ENCODE data around the gene RBKS. TPM values are rescaled to one million over a fixed set of nuclear protein-coding genes. Genes with fewer than 3 reads are reported as not detected.

RBKS gene
- total RNA-seq, 4 donors from 2014 or later: 1.5 to 15.2 (median 15.1) TPM; not detected in 1

- Histone ChIP-seq H3K36me3 (no peaks in the 10 kb centered on the region), H3K27me3 (no peaks in the 10 kb centered on the region), H3K4me1 (peaks cover 11 to 49% (median 16%) of the 10 kb centered on the region in 4 donors), H3K9me3 (no peaks in the 10 kb centered on the region), H3K27ac (peak overlapping the region; percentile 56 to 79 (median 68)), H3K4me3 (no peak overlapping the region)
- intact Hi-C loops (cut with DNase I; ENCODE audit: low total_unique reads) (no loop called here), in situ Hi-C loops (cut with MboI; ENCODE audit: low pct_ligation_motif_present in 1 of 4, low pct_unique_long_range_greater_than_20kb in 1 of 4, low sequenced_read_pairs in 3 of 4) (no loop called here)
- 83% methylated on average over 3 of the region's 3 CpGs for WGBS, 2 donors (ENCODE audit: low coverage in 1 of 2)
- TF ChIP-seq EP300 (IDR thresholded peaks at IDR 0.05; ENCODE audit: low read depth): no peak
- TF ChIP-seq, protein P1, sequence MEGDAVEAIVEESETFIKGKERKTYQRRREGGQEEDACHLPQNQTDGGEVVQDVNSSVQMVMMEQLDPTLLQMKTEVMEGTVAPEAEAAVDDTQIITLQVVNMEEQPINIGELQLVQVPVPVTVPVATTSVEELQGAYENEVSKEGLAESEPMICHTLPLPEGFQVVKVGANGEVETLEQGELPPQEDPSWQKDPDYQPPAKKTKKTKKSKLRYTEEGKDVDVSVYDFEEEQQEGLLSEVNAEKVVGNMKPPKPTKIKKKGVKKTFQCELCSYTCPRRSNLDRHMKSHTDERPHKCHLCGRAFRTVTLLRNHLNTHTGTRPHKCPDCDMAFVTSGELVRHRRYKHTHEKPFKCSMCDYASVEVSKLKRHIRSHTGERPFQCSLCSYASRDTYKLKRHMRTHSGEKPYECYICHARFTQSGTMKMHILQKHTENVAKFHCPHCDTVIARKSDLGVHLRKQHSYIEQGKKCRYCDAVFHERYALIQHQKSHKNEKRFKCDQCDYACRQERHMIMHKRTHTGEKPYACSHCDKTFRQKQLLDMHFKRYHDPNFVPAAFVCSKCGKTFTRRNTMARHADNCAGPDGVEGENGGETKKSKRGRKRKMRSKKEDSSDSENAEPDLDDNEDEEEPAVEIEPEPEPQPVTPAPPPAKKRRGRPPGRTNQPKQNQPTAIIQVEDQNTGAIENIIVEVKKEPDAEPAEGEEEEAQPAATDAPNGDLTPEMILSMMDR (IDR thresholded peaks at IDR 0.05): no peak
- no peak for TF ChIP-seq POLR2A (IDR thresholded peaks at IDR 0.05)
- no peak for TF ChIP-seq POLR2AphosphoS5 (IDR thresholded peaks at IDR 0.05)
- no peak for DNase-seq
Observed at GRCh38 chr2:27776696-27777095, 113.5 kb downstream of the RBKS start.

DNA sequence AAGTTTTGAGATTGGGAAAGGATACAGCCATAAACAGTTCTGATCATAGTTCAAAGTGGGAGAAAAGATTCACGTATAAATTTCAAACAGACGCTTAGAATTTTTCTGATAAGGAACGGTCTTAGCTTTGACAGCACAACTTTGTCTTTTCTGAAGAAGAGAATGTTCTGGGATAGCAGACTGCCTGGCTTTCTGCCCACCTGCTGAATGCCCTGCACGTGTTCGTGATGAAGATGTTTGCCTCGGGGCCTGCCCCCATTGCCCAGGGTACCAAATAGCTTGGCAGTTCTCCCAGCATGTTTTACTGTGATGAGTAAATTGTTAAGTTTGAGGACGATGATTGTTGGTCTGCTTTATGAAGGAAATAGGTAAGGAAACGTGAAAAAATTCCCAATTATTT lies 114.1 kb downstream of the RBKS start:
- Histone ChIP-seq H3K27me3 (no peaks in the 10 kb centered on the region), H3K4me3 (no peak overlapping the region), H3K4me1 (peaks cover 11 to 49% (median 16%) of the 10 kb centered on the region in 4 donors), H3K27ac (peak overlapping the region; percentile 56 to 79 (median 68)), H3K36me3 (no peaks in the 10 kb centered on the region), H3K9me3 (no peaks in the 10 kb centered on the region)
- no peak for TF ChIP-seq POLR2A (IDR thresholded peaks at IDR 0.05)
- TF ChIP-seq POLR2AphosphoS5 (IDR thresholded peaks at IDR 0.05): peak; percentile 15 to 36 (median 23)
- intact Hi-C loops (cut with DNase I; ENCODE audit: low total_unique reads) (no loop called here), in situ Hi-C loops (cut with MboI; ENCODE audit: low pct_ligation_motif_present in 1 of 4, low pct_unique_long_range_greater_than_20kb in 1 of 4, low sequenced_read_pairs in 3 of 4) (no loop called here)
- peak; percentile 33 for DNase-seq
- WGBS, 2 donors (ENCODE audit: low coverage in 1 of 2): 49 to 77% methylated on average over 5 to 8 of the region's 8 CpGs

DNA sequence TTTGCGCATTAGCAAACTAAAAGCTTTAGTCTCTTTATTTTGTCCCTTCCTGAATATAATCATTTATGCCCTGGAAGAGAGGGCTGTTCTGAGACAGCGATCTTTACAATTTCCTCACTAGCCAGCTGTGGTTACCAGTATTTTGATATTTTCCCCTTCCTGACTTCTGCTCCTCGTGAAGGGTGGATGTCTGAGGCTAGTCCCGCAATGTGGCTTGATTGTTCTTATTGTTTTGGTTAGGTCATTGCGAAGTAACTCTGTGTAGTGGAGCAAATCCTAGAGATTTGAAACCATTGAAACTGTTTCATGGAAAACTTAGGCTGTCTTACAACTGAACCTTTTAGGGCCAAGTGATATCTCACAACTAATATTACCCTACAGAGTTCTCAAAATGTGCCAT lies 116.2 kb downstream of the RBKS start:
- no peaks in the 10 kb centered on the region for H3K9me3 ChIP-seq
- H3K4me1 ChIP-seq: peaks cover 11 to 41% (median 15%) of the 10 kb centered on the region in 4 donors
- peak overlapping the region; percentile 3 to 95 (median 92) for H3K27ac ChIP-seq
- TF ChIP-seq POLR2A (IDR thresholded peaks at IDR 0.05) (no peak), POLR2AphosphoS5 (IDR thresholded peaks at IDR 0.05) (no peak), EP300 (IDR thresholded peaks at IDR 0.05; ENCODE audit: low read depth) (no peak)
- TF ChIP-seq, protein P1 (IDR thresholded peaks at IDR 0.05): no peak
- H3K36me3 ChIP-seq: no peaks in the 10 kb centered on the region
- no peak for DNase-seq
- in situ Hi-C loops (cut with MboI; ENCODE audit: low pct_ligation_motif_present in 1 of 4, low pct_unique_long_range_greater_than_20kb in 1 of 4, low sequenced_read_pairs in 3 of 4): loop anchor here in 2 of 4 donors (25.0 kb wide), 1 partner anchor 638 kb away; no protein-coding TSS in a partner anchor
- intact Hi-C loops (cut with DNase I; ENCODE audit: low total_unique reads): loop anchor here (5.0 kb wide), 1 partner anchor 623 kb away; no protein-coding TSS in a partner anchor
- H3K27me3 ChIP-seq: no peaks in the 10 kb centered on the region
- no peak overlapping the region for H3K4me3 ChIP-seq
- WGBS, 2 donors (ENCODE audit: low coverage in 1 of 2): 85% methylated on average over 3 to 5 of the region's 5 CpGs

DNA sequence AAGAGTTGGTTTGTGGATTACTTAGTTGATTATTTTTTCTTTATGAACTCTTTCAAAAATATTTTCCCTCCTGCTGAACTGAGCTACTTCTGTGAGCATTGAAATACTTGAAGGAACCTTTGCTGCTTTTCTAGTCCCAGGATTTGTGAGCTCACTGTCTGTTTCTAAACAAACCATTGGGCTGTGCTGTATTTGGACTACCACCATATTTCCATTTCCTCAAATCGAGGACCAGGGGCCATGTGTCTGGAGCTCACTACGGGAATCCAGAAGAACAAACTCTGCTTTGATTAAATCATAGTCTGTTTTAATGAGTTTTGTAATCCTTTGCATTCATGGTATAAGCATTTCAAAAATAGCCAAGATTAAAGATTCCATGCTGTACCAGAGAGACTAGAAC lies 117.4 kb downstream of the RBKS start:
- 26% methylated on average over 2 of the region's 2 CpGs; no CpG with 5 or more reads in 1 of the 2 donors for WGBS, 2 donors (ENCODE audit: low coverage in 1 of 2)
- Histone ChIP-seq H3K4me3 (peak overlapping the region in 3 of 4 donors; percentile 80 to 88 (median 85)), H3K4me1 (peaks cover 11 to 34% (median 15%) of the 10 kb centered on the region in 4 donors), H3K36me3 (no peaks in the 10 kb centered on the region), H3K27ac (peak overlapping the region; percentile 91 to 95 (median 93)), H3K27me3 (no peaks in the 10 kb centered on the region), H3K9me3 (no peaks in the 10 kb centered on the region)
- DNase-seq: no peak
- TF ChIP-seq, protein P1 (IDR thresholded peaks at IDR 0.05): no peak
- TF ChIP-seq POLR2A (IDR thresholded peaks at IDR 0.05): no peak
- TF ChIP-seq POLR2AphosphoS5 (IDR thresholded peaks at IDR 0.05): no peak
- TF ChIP-seq EP300 (IDR thresholded peaks at IDR 0.05; ENCODE audit: low read depth): no peak
- in situ Hi-C loops (cut with MboI; ENCODE audit: low pct_ligation_motif_present in 1 of 4, low pct_unique_long_range_greater_than_20kb in 1 of 4, low sequenced_read_pairs in 3 of 4) (loop anchor here in 2 of 4 donors (25.0 kb wide), 1 partner anchor 639 kb away; no protein-coding TSS in a partner anchor), intact Hi-C loops (cut with DNase I; ENCODE audit: low total_unique reads) (loop anchor here (5.0 kb wide), 1 partner anchor 624 kb away; no protein-coding TSS in a partner anchor)
